GM12874 (cell line): ENCODE data around the gene KRTAP5-3.

Experiments
- CTCF ChIP-seq: IDR thresholded peaks from 2 replicates; pipeline ENCODE4 v1.5.1; 2011; ENCODE audit warnings: low read depth, mild to moderate bottlenecking, control low read depth, low read length, moderate library complexity; ENCODE audit not compliant: insufficient read depth

Gene KRTAP5-3

DNA sequence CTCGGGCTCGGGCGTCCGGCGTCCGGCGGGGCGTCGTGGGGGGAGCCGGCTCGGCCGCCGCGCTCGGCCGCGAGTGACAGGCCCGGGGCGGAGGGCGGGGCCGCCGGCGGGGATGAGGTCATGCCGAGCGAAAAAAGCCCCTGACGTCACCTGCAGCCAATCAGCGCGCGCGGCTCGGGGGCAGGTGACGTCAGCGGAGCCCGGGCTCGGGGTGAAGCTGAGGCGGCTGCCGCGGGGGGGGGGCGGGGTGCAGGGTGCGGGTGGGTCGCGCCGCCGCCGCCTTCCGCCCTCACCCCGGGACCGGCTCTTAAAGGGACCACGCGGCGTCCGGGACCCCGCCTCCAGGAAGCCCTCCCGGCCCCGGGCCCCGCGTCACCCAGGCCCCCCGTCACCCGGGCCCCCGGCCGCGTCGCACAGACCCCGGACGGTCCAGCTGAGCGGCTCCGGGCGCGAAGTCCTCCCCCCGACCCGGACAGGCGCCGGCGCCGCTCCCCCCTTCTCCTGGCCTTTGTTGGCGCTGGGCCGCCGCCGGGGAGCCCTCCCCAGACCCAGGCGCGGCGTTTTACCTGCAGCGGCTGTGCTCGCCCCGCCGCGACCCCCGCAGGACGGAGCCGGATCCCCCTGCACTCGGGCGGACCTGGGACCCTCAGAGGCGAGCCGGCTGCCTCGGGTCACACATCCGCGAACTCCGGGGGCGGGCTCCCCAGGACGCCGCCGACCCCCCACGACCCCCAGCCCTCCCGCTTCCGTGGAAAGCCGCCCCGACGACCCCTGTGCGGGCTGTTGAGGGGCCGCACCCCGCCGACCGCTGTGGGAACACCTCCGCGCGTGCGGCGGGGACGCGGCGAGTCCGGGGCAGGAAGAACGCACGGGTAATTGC lies 35.8 kb downstream of the KRTAP5-3 start, which contains the start of gene DUSP8:
DUSP8 (minus strand) TSS at position 75 of the 880 bp plus-strand sequence. CDS start 6,445 bp downstream, outside the sequence.
- no peak for TF ChIP-seq CTCF

DNA sequence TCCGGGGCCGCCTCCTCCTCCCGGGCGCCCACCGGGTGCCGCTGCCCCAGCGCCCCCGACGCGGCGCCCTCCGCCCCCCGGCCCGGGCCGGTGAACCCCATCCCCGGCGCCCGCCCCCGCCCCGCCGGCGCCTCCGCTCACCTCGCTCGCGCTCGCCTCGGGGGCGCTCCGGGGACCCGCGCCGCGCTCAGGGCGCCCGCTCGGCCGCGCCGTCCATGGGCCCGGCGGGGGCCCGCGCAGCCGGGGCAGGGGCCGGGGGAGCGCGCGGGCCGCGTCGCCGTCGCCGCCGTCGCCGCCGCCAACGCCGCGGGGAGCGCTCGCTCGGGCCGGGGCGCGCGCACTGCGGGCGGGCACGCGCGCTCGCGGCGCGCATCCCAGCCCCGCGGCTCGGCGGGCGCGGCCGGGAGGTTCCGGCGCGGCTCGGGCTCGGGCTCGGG lies 36.5 kb downstream of the KRTAP5-3 start:
- TF ChIP-seq CTCF = no peak

DNA sequence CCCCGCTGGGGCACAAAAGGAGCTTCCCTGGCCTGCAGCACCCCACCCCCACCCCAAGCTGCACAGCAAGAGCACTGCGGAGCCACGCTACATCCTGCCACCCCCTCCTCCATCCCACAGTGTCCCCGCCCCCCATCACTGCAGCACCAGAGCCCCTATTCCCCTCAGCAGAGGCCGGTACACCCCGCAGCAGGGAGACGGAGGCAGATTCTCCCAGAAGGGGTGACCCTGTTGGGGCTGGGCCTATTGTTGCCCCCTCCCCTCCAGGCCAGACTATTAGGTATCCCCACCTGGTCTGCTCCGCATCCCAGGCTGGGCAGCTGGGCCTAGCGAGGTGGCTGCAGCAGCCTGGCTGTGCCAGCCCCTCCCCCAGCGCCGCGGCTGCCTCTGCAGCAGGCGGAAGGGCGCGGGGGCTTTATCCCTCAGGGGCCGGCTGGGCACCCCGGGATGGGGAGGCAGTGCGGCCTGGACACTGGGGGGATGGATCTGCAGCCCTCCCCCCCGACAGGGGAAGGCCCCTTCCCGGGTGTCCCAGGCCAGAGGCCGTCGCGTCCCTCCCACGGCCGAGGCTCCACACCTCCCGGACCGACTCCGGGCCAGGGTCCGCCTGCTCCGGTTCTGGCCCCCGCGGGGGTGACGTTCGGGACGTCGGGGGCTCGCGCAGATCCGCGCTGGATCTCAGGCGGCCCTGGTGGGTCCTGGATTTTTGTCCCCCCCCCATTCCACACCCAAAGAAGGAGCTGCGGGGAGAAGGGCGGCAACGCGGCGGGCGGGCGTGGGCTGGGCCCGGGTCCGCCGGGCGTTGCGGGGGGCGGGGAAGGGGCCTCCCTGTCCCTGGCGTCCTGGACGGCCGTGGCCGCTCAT lies 37.1 kb downstream of the KRTAP5-3 start:
- TF ChIP-seq CTCF = no peak

DNA sequence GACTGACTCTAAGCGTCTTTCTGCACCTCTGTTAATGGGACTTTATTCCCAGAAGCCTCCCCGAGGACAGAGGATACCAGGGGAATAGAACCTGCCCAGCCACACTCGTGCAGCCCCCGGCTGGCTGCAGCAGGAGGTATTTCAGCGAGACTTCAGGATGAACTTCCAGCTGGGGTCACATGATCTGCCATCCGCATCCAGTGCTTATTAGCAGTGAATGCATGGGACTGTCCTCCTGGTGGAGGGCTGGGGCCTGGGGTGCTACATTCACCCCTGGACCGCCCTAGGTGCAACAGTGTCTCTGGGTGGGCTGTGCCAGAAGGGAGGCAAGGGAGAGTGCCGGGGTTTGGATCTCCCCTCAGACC lies 37.8 kb downstream of the KRTAP5-3 start:
- TF ChIP-seq CTCF = no peak

DNA sequence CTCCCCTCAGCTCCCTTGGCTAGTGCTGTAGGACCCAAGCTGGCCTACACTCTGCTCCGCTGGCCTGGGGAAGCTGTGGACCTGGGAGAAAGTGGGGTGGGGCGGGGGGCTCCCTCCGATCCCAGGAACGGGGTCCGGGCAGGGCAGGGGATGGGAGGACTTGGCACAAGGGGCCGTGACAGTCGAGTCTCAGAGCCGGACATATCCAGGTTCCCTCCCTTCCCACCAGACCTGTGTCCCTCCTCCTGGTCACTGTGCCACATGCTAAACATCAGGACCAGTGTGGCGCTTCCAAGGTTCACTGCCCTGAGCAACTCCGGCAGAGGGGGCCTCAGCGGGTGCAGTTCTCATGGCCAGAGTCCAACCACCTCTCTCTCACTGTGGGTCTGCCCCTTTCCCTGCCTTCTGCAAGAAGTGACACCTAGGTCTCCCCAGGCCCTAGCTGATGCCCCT lies 38.2 kb downstream of the KRTAP5-3 start:
- TF ChIP-seq CTCF = no peak

- TF ChIP-seq CTCF = no peak
Observed at GRCh38 chr11:1569251-1569780, 38.9 kb downstream of the KRTAP5-3 start.

DNA sequence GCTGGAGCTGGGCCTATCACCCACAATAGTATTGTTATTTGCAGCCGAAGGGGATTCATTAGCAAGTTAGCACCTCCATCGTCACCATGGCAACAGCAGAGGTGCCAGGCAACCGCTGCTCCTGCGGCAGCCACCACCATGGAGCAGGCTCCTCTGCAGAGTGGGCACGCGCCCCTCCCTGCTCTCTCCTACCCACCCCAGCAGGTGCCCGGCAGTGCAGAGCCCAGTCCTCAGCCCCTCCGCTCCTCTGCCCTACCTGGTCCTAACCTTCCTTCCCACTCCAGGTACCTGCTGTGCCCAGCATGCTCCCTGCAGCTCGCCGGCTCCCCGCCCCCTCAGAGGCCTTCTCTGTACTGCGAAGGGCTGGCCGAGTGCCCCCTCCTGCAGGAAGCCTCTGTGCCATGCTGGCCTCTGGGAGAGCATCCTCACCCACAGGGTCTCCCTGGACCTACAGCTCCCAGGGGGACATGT lies 39.8 kb downstream of the KRTAP5-3 start:
- no peak for TF ChIP-seq CTCF
